Activated T-cell treated with anti-CD3 and anti-CD28 coated beads, Interleukin-2, amount 50 U/mL, for 4 hours (primary cell): ENCODE data around the gene ASB15. TPM values are rescaled to one million over a fixed set of nuclear protein-coding genes. Genes with fewer than 3 reads are reported as not detected.

Source experiments
- ATAC-seq, 2 donors: fragments of 200-7000 bp; cut with Tn5 transposase; one replicate each; pipeline ENCODE4 v1.10.0; 2021
- DNase-seq: peaks from one replicate; pipeline ENCODE4 v3.0.0-alpha.2; 2020
- H3K27me3 Mint-ChIP-seq: one replicate; pipeline ENCODE4 v1.8.0; 2021; ENCODE audit warnings: low read depth, mixed read lengths
- H3K36me3 Mint-ChIP-seq: one replicate; pipeline ENCODE4 v1.8.0; 2022; ENCODE audit warnings: mixed read lengths; ENCODE audit not compliant: insufficient read depth
- H3K4me1 Mint-ChIP-seq: one replicate; pipeline ENCODE4 v1.8.0; 2021; ENCODE audit warnings: low read depth, mixed read lengths
- H3K4me3 Mint-ChIP-seq: one replicate; pipeline ENCODE4 v1.8.0; 2021; ENCODE audit warnings: mild to moderate bottlenecking, moderate library complexity, mixed read lengths
- H3K9me3 Mint-ChIP-seq: one replicate; pipeline ENCODE4 v1.8.0; 2021; ENCODE audit warnings: mixed read lengths
- total RNA-seq, 3 donors: library from RNA; stranded (reverse); gene quantifications; one replicate each; pipeline ENCODE4 v1.2.1, GENCODE V29; 2021

Gene ASB15
- total RNA-seq, 3 donors from 2014 or later = not detected

DNA sequence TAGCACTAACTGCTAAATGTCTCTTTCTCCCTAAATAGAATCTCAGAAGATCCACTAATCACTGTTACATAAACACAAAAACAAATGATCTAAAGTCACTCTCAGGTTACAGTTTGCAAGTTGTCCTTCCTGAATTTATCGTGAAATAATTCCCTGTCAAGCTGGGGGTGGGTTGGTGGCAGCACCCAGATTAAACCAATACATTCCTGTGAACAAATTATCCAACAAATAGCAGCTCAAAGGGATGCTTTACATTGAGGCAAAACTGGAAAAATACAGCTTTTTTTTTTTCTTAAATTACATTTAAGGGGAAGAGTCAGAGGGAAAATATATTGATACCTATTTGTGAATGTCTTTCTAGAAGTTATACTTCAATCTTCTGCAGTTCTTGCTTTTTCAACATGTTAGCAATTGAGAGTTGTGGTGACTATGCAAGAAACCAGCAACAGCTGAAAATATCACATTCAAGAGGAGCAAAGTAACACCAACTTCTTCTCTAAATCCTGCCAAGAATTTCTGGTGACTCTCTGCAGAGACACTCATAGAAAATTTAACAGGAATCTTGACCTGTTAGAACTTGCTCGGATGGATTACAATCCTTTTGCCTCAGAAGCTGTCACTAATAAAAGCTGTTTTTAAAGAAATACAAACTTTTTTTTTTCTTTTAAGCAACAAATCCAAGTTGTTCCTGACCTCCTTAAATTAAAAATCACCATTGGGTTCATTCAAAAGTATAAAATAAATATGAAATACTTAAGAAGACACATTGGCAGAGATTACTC lies 73.0 kb downstream of the ASB15 start:
- DNase-seq = no peak
- no peaks in the 10 kb centered on the region for H3K27me3 Mint-ChIP-seq
- no peaks in the 10 kb centered on the region for H3K4me1 Mint-ChIP-seq
- peaks cover 4% of the 10 kb centered on the region for H3K36me3 Mint-ChIP-seq
- no peaks in the 10 kb centered on the region for H3K9me3 Mint-ChIP-seq
- ATAC-seq = no peak
- no peak overlapping the region for H3K4me3 Mint-ChIP-seq

- no peaks in the 10 kb centered on the region for H3K4me1 Mint-ChIP-seq
- H3K36me3 Mint-ChIP-seq = peaks cover 4% of the 10 kb centered on the region
- H3K4me3 Mint-ChIP-seq = no peak overlapping the region
- ATAC-seq (no peak), DNase-seq (no peak)
- no peaks in the 10 kb centered on the region for H3K27me3 Mint-ChIP-seq
- H3K9me3 Mint-ChIP-seq = no peaks in the 10 kb centered on the region
Observed at GRCh38 chr7:123675181-123675473, 73.5 kb downstream of the ASB15 start.

DNA sequence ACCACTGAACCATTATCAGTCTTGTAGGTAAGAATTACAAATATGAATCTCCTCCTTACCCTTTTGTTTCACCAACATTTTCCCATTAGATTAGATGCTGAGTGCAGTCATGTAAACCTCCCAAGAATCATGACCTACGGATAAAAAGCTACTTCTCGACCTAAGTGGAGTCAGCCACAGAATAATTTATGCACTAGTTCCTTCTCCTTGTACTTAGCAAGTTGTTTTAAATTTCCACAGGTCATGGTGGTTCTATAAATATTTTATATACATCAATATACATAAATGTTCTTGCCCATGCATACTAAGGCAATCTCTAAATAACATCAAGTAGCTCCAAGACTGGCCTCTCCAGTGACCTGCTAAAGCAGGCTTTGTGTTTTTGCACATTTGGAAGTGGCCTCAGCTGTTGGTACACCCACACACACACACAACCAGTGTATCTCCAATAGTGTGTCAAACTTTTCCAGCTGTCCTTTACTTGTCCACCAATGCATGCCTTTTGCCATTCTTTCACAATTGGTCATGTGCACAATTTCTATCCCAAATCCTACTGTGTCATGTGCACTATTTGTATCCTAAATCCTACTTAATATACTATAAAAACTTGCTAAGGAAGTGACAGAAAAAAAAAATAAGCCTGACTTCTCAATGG lies 75.6 kb downstream of the ASB15 start:
- no peaks in the 10 kb centered on the region for H3K27me3 Mint-ChIP-seq
- no peaks in the 10 kb centered on the region for H3K4me1 Mint-ChIP-seq

DNA sequence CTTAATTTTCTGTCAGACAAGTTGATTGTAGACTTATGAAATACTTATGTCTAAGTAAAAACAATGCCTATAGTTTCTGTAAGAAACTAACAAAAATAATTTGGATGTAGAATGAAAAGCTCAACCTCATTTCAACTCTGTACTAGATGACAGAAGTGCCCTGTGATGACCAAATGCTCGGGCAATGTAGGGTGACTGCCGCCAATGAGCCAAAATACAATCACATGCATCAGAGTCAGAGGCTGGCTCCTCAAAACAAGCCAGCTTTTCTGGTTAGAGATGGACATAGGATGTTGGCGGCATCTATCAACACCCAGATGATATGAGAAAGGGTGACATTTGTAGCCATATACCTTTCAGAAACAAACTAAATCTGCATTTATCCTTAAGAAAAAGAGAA lies 78.0 kb downstream of the ASB15 start:
- Mint-ChIP-seq H3K4me1 (no peaks in the 10 kb centered on the region), H3K36me3 (peaks cover 17% of the 10 kb centered on the region), H3K9me3 (no peaks in the 10 kb centered on the region), H3K4me3 (no peak overlapping the region), H3K27me3 (no peaks in the 10 kb centered on the region)
- DNase-seq (no peak), ATAC-seq (no peak)

More for the DNA sequence above, 75.6 kb downstream of the ASB15 start:
- Mint-ChIP-seq H3K9me3 (no peaks in the 10 kb centered on the region), H3K4me3 (no peak overlapping the region), H3K36me3 (peaks cover 9% of the 10 kb centered on the region)
- no peak for ATAC-seq
- DNase-seq = no peak

DNA sequence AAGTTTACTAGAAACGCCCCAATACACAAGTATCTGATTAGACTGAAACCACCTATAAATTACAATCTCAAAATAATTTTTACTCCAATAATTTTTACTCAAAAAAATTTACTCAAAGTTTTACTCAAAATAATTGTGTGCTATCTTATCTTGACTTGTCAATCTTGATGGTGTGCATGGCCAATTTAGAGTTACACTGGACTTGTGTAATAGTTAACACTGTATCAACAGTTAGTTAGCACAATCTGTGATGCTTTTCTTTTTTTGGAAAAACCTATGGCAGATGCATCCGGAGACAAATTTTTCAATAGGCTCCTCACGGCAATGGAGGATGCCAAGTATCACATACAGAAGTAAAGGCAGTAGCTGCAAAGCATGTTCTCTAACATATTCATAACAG lies 79.0 kb downstream of the ASB15 start:
- Mint-ChIP-seq H3K9me3 (no peaks in the 10 kb centered on the region), H3K4me1 (no peaks in the 10 kb centered on the region), H3K36me3 (peaks cover 25% of the 10 kb centered on the region), H3K4me3 (no peak overlapping the region), H3K27me3 (no peaks in the 10 kb centered on the region)
- ATAC-seq = no peak
- DNase-seq = no peak

DNA sequence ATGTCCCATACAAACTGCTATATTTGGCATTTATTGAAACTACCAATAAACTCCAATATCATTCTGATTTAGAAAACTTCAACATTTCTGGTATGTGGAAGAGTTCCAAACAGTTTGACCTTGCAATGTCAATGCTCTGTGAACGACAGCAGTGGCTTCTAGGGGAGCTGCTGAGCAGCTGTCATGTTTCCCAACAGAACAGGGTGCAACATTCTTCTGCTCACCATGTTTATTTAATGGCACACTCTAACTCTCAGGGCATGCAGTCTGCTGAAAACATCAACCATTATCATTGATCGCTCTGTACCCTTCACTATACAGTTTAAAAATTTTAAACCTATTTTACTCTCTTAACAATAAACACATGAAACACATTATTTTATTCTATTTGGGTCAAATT lies 79.9 kb downstream of the ASB15 start:
- Mint-ChIP-seq H3K27me3 (no peaks in the 10 kb centered on the region), H3K9me3 (no peaks in the 10 kb centered on the region), H3K4me3 (no peak overlapping the region), H3K4me1 (no peaks in the 10 kb centered on the region), H3K36me3 (peaks cover 25% of the 10 kb centered on the region)
- ATAC-seq (no peak), DNase-seq (no peak)

GRCh38 chr7:123682690-123683089 lies 81.1 kb downstream of the ASB15 start:
- no peak overlapping the region for H3K4me3 Mint-ChIP-seq
- no peaks in the 10 kb centered on the region for H3K4me1 Mint-ChIP-seq
- no peaks in the 10 kb centered on the region for H3K9me3 Mint-ChIP-seq
- DNase-seq = no peak
- no peak for ATAC-seq
- H3K36me3 Mint-ChIP-seq = peaks cover 31% of the 10 kb centered on the region
- H3K27me3 Mint-ChIP-seq = no peaks in the 10 kb centered on the region

GRCh38 chr7:123687161-123687560 lies 85.5 kb downstream of the ASB15 start:
- Mint-ChIP-seq H3K4me1 (no peaks in the 10 kb centered on the region), H3K36me3 (peaks cover 34% of the 10 kb centered on the region), H3K9me3 (no peaks in the 10 kb centered on the region), H3K27me3 (no peaks in the 10 kb centered on the region), H3K4me3 (no peak overlapping the region)
- ATAC-seq (no peak), DNase-seq (no peak)

DNA sequence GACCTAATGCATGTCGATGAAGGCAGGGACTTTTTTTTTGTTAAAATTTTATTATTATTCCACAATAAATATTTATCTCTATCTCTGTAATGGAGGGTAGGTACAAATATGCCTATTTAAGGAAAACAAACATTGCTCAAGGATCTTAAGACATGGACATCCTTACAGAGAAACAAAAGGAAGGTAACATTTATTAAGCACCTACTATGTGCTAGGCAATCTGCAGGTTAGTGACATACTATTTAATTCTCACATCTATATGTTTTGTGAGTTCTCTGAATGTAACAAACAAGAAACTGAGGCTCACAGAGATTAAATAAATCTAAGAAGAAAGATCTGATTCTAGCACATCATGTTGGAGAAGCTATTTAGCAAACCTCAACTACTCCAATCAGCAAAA lies 86.1 kb downstream of the ASB15 start:
- ATAC-seq (no peak), DNase-seq (no peak)
- Mint-ChIP-seq H3K36me3 (peaks cover 37% of the 10 kb centered on the region), H3K27me3 (no peaks in the 10 kb centered on the region), H3K9me3 (no peaks in the 10 kb centered on the region), H3K4me1 (no peaks in the 10 kb centered on the region), H3K4me3 (no peak overlapping the region)

Other genes with a start within 250 kb of the ASB15 start
- gene IQUB, start 67.2 kb upstream of the ASB15 start, total RNA-seq = under 1 TPM in 2 of 3 donors, not detected in 1; 0.08 TPM
- 10 to 100 TPM; 65.6 to 79.9 (median 67.1) TPM for gene NDUFA5, start 44.0 kb upstream of the ASB15 start, total RNA-seq
- gene LMOD2, start 54.0 kb downstream of the ASB15 start, total RNA-seq = not detected
- 1 to 10 TPM; 4.7 to 5.4 (median 5.3) TPM for gene WASL, start 147.2 kb downstream of the ASB15 start, total RNA-seq
- gene HYAL4, start 243.3 kb downstream of the ASB15 start, total RNA-seq = not detected